Tibial nerve (tissue), 4 donors: ENCODE measurements around the gene LRP4.

Experiments used
- EP300 ChIP-seq, 2 donors: sonication (generic); formaldehyde crosslinking; IDR thresholded peaks; one replicate each; pipeline ENCODE4 v1.6.1; 2017; ENCODE audit warnings: antibody characterized with exemption in 2 of 2, mild to moderate bottlenecking in 1 of 2
- POLR2A ChIP-seq, 2 donors: fragments of 450-650 bp; IDR thresholded peaks; one replicate each; pipeline ENCODE4 v1.6.1; 2017; ENCODE audit warnings: antibody characterized with exemption in 2 of 2, mild to moderate bottlenecking in 2 of 2, moderate library complexity in 2 of 2
- TF ChIP-seq, protein P1 (sequence below), 5 experiments: fragments of 200-600 bp in 3 of 5; fragments of 450-650 bp in 2 of 5; sonication (generic) in 3 of 5; IDR thresholded peaks; one replicate each; pipeline ENCODE4 v1.5.1; 2016 to 2019; ENCODE audit warnings: antibody characterized with exemption in 5 of 5, mild to moderate bottlenecking in 3 of 5, moderate library complexity in 2 of 5

DNA sequence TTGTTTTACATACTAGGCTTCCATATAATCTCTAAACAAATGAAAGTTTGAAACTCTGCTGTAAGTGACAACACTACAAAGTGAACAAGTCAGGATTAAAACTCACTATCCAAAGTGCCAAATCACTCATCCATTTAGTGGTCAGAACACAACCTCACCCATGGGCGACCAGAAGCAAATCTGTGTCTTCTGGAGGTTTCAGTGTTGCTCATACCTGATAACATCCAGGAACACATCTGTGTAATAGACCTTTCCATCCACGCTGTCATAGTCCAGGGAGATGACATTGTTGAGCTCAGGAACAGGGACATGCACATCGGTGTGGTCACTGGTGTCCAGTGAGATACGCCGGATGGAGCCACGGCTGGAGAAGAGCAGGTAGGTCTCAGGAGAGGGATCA, 43.8 kb downstream of the LRP4 start:
- TF ChIP-seq, protein P1, sequence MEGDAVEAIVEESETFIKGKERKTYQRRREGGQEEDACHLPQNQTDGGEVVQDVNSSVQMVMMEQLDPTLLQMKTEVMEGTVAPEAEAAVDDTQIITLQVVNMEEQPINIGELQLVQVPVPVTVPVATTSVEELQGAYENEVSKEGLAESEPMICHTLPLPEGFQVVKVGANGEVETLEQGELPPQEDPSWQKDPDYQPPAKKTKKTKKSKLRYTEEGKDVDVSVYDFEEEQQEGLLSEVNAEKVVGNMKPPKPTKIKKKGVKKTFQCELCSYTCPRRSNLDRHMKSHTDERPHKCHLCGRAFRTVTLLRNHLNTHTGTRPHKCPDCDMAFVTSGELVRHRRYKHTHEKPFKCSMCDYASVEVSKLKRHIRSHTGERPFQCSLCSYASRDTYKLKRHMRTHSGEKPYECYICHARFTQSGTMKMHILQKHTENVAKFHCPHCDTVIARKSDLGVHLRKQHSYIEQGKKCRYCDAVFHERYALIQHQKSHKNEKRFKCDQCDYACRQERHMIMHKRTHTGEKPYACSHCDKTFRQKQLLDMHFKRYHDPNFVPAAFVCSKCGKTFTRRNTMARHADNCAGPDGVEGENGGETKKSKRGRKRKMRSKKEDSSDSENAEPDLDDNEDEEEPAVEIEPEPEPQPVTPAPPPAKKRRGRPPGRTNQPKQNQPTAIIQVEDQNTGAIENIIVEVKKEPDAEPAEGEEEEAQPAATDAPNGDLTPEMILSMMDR (IDR thresholded peaks at IDR 0.05): no peak
- TF ChIP-seq EP300 (IDR thresholded peaks at IDR 0.05) (no peak), POLR2A (IDR thresholded peaks at IDR 0.05) (no peak)
